ENCODE data around the gene SFXN5.

Gene SFXN5

GRCh38 chr2:73070643-73071359 lies 711 bp downstream of the SFXN5 start:
- TF ChIP-seq, protein P1, sequence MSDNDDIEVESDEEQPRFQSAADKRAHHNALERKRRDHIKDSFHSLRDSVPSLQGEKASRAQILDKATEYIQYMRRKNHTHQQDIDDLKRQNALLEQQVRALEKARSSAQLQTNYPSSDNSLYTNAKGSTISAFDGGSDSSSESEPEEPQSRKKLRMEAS (IDR thresholded peaks at IDR 0.05) = peak; percentile 52
- TF ChIP-seq TEAD4 (IDR thresholded peaks at IDR 0.05) = no peak
- no peak; the same call in 1 of the 2 replicates for TF ChIP-seq NFIC (IDR thresholded peaks at IDR 0.05)
- TF ChIP-seq TAF1 (IDR thresholded peaks at IDR 0.05; ENCODE audit: low read depth) = peak; percentile 26; the same call in 1 of the 2 replicates
- TF ChIP-seq EP300 (IDR thresholded peaks at IDR 0.05; ENCODE audit: borderline replicate concordance) = no peak
- TF ChIP-seq REST (IDR thresholded peaks at IDR 0.05; ENCODE audit: low read depth) = no peak
- TF ChIP-seq YY1 (IDR thresholded peaks at IDR 0.05; ENCODE audit: low read depth) = no peak
- no peak; the same call in 1 of the 2 replicates for TF ChIP-seq TCF12 (IDR thresholded peaks at IDR 0.05; ENCODE audit: low read depth)
- TF ChIP-seq EGR1 (IDR thresholded peaks at IDR 0.05) = peak; percentile 23; the same call in 1 of the 2 replicates
- no peak for TF ChIP-seq RAD21 (IDR thresholded peaks at IDR 0.05; ENCODE audit: low read depth)
- peak; percentile 93 for TF ChIP-seq ZBTB7A (IDR thresholded peaks at IDR 0.05; ENCODE audit: low read depth)

GRCh38 chr2:73069855-73070642 lies 1.5 kb downstream of the SFXN5 start:
- no peak for TF ChIP-seq EP300 (IDR thresholded peaks at IDR 0.05; ENCODE audit: borderline replicate concordance)
- TF ChIP-seq EGR1 (IDR thresholded peaks at IDR 0.05) = no peak
- TF ChIP-seq USF1 (IDR thresholded peaks at IDR 0.05) = no peak
- TF ChIP-seq ZBTB7A (IDR thresholded peaks at IDR 0.05; ENCODE audit: low read depth) = no peak
- no peak for TF ChIP-seq TEAD4 (IDR thresholded peaks at IDR 0.05)
- TF ChIP-seq FOXM1 (IDR thresholded peaks at IDR 0.05; ENCODE audit: borderline replicate concordance, low read depth) = no peak

DNA sequence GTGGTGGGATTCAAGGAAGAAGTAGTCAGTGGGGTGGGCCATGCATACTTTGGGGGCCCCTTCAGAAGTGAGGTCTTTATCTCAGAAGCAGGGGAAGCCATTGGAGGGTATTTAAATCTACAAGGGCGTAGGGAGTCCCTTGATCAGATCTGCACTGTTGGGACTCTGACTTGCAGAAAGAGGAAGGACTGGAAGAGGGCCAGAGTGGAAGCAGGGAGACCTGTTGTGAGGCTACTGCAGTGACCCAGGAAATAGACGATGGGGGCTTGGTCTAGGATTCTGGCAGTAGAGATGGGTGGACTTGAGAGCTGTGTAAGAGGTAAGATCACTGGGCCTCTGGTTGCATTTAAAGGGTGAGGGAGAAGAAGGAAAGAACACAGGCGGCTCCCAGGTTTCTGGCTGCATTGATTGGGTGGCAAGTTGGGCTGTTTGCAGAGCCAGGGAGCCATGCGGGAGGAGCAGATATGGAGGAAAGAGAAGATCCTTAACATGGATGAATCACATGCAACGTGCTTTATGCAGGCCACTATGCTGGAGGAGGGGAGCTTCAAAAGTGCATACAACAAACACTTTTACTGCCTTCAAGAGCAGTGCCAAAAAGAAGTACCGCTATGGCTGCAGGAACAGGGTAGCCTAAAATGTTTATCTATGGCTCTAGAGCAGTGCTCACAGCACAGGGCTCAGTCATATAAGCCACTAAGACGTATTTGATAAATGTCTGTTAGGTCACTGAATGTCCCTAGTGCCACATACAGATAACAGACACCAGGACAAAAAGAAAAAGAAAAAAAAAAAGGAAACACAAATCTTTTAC lies 2.3 kb downstream of the SFXN5 start:
- TF ChIP-seq ZBTB7A (IDR thresholded peaks at IDR 0.05; ENCODE audit: low read depth) (no peak), TEAD4 (IDR thresholded peaks at IDR 0.05) (no peak), CREB1 (IDR thresholded peaks at IDR 0.05; ENCODE audit: low read depth) (no peak), TCF12 (IDR thresholded peaks at IDR 0.05; ENCODE audit: low read depth) (no peak), CEBPB (IDR thresholded peaks at IDR 0.05) (no peak), REST (IDR thresholded peaks at IDR 0.05; ENCODE audit: low read depth) (no peak), FOXM1 (IDR thresholded peaks at IDR 0.05; ENCODE audit: borderline replicate concordance, low read depth) (no peak), RAD21 (IDR thresholded peaks at IDR 0.05; ENCODE audit: low read depth) (no peak)

GRCh38 chr2:73068147-73068546 lies 3.4 kb downstream of the SFXN5 start:
- TF ChIP-seq EP300 (IDR thresholded peaks at IDR 0.05; ENCODE audit: borderline replicate concordance) (no peak), TAF1 (IDR thresholded peaks at IDR 0.05; ENCODE audit: low read depth) (no peak), CREB1 (IDR thresholded peaks at IDR 0.05; ENCODE audit: low read depth) (no peak), RAD21 (IDR thresholded peaks at IDR 0.05; ENCODE audit: low read depth) (no peak)

DNA sequence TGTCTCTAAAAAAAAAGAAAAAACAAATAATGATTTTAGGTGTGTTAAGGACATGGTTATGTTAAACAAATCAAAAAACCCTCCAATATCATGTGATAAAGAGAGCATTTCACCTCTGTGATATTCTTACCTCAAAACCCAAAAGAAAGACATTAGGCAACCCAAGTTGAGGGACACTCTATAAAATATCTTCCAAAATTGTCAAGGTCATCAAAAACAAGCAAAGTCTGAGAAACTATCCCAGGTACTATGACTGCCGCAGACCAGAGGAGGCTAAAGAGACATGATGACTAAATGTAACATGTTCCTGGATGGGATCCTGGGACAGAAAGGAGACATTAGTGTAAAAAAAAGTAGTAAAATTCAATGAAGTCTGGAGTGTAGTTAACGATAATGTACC lies 4.5 kb downstream of the SFXN5 start:
- no peak for TF ChIP-seq REST (IDR thresholded peaks at IDR 0.05; ENCODE audit: low read depth)
- no peak for TF ChIP-seq TEAD4 (IDR thresholded peaks at IDR 0.05)
- TF ChIP-seq RAD21 (IDR thresholded peaks at IDR 0.05; ENCODE audit: low read depth) = no peak
- no peak for TF ChIP-seq TCF12 (IDR thresholded peaks at IDR 0.05; ENCODE audit: low read depth)
- TF ChIP-seq EP300 (IDR thresholded peaks at IDR 0.05; ENCODE audit: borderline replicate concordance) = no peak
- TF ChIP-seq FOXM1 (IDR thresholded peaks at IDR 0.05; ENCODE audit: borderline replicate concordance, low read depth) = no peak
- TF ChIP-seq CREB1 (IDR thresholded peaks at IDR 0.05; ENCODE audit: low read depth) = no peak
- no peak for TF ChIP-seq YY1 (IDR thresholded peaks at IDR 0.05; ENCODE audit: low read depth)
- no peak for TF ChIP-seq ZBTB7A (IDR thresholded peaks at IDR 0.05; ENCODE audit: low read depth)
- no peak for TF ChIP-seq TAF1 (IDR thresholded peaks at IDR 0.05; ENCODE audit: low read depth)
- no peak for TF ChIP-seq EGR1 (IDR thresholded peaks at IDR 0.05)
- no peak for TF ChIP-seq NFIC (IDR thresholded peaks at IDR 0.05)
